GM18861 (cell line): ENCODE data around the gene UNK.

Experiments
- ATAC-seq: cut with Tn5 transposase; IDR thresholded peaks from one replicate; pipeline ENCODE4 v1.9.1; 2021; ENCODE audit not compliant: unreplicated experiment

UNK gene

GRCh38 chr17:75831032-75831571 is 46.5 kb downstream of the UNK start:
- no peak for ATAC-seq

GRCh38 chr17:75832164-75832651 is 47.6 kb downstream of the UNK start:
- ATAC-seq, result no peak

DNA sequence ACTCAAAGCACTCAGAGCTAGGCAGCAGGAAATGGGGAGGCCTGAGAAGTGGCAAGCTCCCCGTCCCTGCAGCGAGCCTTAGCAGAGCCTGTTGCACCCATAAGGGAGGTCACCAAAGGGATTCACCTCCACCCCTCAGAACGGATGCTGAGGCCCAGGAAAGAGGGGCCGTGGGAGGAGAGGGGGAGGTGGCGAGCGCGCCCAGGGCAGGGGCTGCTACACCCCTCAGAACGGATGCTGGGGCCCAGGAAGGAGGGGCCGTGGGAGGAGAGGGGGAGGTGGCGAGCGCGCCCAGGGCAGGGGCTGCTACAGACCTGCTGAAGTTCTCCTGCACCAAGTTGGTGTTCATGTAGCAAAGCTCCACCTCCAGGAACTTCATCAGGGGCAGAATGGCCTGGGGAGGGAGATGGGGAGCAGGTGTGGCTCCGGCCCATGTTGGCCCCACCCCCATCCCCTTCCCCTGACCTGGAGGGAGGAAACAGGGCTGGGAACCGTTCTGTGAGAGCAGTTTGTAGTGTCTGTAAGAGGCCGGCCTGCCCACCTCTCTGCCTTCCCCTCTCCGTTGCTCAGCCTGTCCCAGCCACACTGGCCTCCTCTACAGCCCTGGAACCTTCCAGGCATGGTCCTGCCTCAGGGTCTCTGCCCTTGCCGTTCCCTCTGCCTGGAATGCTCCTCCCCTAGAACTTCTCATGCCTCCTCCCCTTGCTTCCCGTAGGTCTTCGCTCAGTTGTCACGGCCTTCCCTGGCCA is 48.2 kb downstream of the UNK start:
- ATAC-seq, result no peak

DNA sequence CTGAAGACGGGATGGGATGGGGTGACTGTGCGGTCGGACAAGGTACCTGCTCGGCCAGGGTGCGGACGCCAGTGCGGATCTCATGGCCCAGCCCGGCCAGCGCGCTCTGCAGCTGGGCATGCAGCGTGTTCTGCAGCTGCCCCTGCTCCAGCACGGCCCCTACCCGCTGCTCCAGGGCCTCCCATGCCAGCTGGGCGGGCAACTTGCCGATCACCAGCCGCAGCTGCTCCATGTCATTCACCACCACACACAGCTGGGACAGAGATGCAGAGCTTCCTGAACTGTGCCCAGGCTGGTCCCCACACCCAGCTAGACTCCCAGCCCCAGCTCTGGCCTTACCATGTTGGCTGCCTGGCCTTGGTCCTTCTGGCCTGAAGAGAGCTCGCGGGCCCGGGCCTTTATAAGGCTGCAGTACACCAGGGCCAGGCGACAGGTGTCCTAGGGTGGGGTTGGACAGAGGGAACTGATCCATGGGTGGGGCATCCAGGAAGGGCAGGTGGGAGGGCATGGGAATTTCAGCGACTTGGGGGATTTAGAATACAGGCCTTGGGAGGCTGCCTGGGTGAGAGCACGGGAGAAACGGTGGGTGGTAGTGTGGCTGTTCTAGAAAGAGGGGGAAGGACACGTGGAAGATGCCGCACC is 49.8 kb downstream of the UNK start:
- no peak for ATAC-seq

GRCh38 chr17:75834928-75835653 is 50.5 kb downstream of the UNK start:
- ATAC-seq, result no peak

- ATAC-seq, result no peak
Measured at GRCh38 chr17:75835654-75835987, 51.0 kb downstream of the UNK start.

- ATAC-seq, result no peak
Measured at GRCh38 chr17:75836605-75837004, 52.0 kb downstream of the UNK start.

DNA sequence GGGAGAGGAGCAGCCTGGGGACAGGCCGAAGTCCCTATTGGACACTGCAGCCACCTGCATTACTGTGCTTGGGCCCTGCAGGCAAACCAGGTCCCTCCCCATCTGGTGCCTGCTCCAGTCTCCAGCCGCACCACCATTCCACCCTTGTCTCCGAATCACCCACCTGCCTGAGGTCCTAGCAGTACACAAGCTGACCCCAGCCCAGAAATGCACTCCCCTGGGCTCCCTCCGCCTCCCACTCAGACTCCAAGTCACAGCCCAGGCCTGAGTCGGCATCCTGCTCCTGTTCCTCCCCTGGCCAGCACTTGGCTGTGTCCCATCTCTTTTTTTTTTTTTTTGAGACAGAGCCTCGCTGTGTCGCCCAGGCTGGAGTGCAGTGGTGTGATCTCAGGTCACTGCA is 53.3 kb downstream of the UNK start:
- ATAC-seq, result no peak

GRCh38 chr17:75838410-75838809 is 53.8 kb downstream of the UNK start:
- ATAC-seq, result no peak

- no peak for ATAC-seq
Measured at GRCh38 chr17:75839942-75840798, 55.6 kb downstream of the UNK start.

DNA sequence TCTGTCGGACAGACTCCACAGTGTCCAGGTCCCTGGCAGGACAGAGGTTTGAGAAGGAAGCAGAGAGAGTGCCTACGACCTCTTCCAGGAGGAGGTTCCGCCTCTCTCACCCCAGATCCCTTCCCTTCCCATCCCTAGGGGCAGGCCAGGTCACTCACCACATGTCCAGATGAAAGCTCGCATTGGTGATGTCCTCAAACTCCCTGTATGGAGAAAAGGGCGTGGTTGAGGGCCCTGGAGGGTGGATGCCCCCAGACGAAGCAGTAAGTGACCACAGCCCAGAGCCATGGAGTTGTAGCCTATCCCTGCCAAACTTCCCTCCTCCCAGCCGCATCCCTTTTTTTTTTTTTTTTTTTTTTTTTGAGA is 56.2 kb downstream of the UNK start:
- no peak for ATAC-seq

DNA sequence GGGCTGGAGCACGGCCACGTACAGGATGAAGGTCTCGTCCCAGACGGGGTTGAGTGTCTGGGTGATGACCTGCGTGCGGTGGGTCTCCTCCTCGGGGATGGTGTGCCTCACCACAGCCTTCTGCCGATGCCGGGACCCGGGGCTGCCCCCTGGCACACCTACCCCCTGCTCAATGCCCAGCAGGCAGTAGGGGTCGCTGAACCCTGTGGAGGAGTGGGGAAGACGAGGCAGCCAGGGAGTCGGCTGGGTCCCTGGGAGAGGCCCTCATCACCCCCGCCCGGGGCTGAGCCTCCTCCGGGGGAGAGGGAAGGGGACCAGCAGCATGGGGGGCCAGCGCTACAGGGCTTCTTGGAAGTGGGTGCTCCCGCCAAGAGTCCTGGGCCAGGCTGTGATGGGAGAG is 57.8 kb downstream of the UNK start:
- ATAC-seq, result no peak

DNA sequence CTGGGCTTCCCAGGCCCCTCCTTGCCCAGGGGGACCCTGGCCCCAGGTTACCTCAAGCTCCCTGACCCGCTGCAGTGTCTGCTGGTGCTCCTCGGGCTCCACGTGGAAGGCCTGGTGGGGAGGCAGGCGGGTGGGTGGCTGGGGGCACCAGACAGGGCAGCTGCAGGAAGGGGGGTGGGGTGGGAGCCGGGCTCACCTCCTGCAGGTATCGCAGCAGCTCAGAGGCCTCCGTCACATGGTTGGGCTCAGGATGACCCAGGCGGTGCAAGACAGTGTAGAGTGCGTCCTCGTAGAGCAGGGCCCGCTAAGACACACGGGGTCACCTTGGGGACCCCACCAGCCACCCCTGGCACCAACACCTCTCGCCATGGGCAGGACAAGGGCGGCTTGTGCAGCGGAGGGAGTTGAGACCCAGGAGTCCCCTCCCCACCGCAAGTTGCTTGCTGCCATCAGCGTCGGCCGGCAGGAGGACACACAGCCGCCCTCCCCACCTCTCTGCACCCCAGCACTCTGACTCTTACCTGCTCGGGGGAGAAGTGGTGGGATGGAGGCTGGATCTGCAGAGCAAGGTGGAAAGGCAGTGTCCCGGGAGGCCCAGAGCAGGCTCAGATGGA is 58.5 kb downstream of the UNK start:
- ATAC-seq, result no peak

- no peak for ATAC-seq
Measured at GRCh38 chr17:75843577-75844529, 59.2 kb downstream of the UNK start, which contains the start of gene UNC13D. Gene UNC13D (minus strand): TSS chr17:75844404. CDS start chr17:75844337, 67 bp downstream.

- no peak for ATAC-seq
Measured at GRCh38 chr17:75844530-75845057, 60.0 kb downstream of the UNK start.

GRCh38 chr17:75845058-75845711 is 60.6 kb downstream of the UNK start:
- peak; percentile 65 for ATAC-seq

GRCh38 chr17:75845933-75846691 is 61.5 kb downstream of the UNK start:
- no peak for ATAC-seq
